Esophagus squamous epithelium (tissue), 4 donors: Measurements from ENCODE around the gene SZT2.

Experiments used
- POLR2A ChIP-seq, 4 donors: fragments of 450-650 bp; IDR thresholded peaks; one replicate each; pipeline ENCODE4 v1.6.1; 2017; ENCODE audit warnings: antibody characterized with exemption in 4 of 4, mild to moderate bottlenecking in 4 of 4, moderate library complexity in 3 of 4
- TF ChIP-seq, protein P1 (sequence below), 6 experiments: fragments of 450-650 bp in 4 of 6; fragments of 200-600 bp in 2 of 6; sonication (generic) in 2 of 6; IDR thresholded peaks; one replicate each; pipeline ENCODE4 v1.5.1; 2016 to 2019; ENCODE audit warnings: antibody characterized with exemption in 6 of 6, mild to moderate bottlenecking in 4 of 6, moderate library complexity in 4 of 6

DNA sequence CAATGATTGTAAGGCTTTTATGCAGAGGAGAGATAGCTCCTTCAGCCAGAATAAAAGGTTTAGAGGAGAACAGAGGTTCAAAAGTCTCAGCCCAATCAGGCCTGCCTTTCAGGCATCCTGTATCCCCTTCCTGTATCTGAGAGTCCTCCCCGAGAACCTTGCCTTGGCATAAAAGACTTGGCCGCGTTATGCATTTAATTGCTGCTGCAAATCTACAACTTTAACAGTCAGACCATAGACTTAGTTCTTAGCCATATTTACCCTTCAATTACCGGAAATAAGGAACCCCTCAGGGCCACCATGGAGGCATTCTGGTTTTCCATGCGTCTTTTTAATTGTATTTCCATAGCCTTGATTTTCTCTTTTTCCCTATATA is 82.4 kb downstream of the SZT2 start:
- TF ChIP-seq, protein P1, sequence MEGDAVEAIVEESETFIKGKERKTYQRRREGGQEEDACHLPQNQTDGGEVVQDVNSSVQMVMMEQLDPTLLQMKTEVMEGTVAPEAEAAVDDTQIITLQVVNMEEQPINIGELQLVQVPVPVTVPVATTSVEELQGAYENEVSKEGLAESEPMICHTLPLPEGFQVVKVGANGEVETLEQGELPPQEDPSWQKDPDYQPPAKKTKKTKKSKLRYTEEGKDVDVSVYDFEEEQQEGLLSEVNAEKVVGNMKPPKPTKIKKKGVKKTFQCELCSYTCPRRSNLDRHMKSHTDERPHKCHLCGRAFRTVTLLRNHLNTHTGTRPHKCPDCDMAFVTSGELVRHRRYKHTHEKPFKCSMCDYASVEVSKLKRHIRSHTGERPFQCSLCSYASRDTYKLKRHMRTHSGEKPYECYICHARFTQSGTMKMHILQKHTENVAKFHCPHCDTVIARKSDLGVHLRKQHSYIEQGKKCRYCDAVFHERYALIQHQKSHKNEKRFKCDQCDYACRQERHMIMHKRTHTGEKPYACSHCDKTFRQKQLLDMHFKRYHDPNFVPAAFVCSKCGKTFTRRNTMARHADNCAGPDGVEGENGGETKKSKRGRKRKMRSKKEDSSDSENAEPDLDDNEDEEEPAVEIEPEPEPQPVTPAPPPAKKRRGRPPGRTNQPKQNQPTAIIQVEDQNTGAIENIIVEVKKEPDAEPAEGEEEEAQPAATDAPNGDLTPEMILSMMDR (IDR thresholded peaks at IDR 0.05), result no peak
- TF ChIP-seq POLR2A (IDR thresholded peaks at IDR 0.05), result no peak
